Mononuclear cell (primary cell): ENCODE measurements around the gene FMN1. TPM values are rescaled to one million over a fixed set of nuclear protein-coding genes. Genes with fewer than 3 reads are reported as not detected.
"Not testable (repeated sequence)": the region's sequence is repeated elsewhere in the genome, so short reads cannot be mapped to it uniquely, and the experiment has no call there.

Source experiments
- H3K27me3 ChIP-seq: 2 replicates; pipeline ENCODE4 v1.6.0; 2011; ENCODE audit warnings: low read length, control low read depth; ENCODE audit not compliant: insufficient read depth
- H3K4me1 ChIP-seq: 2 replicates; pipeline ENCODE4 v1.5.1; 2011; ENCODE audit warnings: mild to moderate bottlenecking, low read length, control low read depth; ENCODE audit not compliant: insufficient read depth
- H3K4me3 ChIP-seq: 2 replicates; pipeline ENCODE4 v1.5.1; 2011; ENCODE audit warnings: mild to moderate bottlenecking, low read length, moderate library complexity
- H3K9me3 ChIP-seq: 2 replicates; pipeline ENCODE4 v1.5.1; 2011; ENCODE audit warnings: low read depth, mild to moderate bottlenecking, control low read depth, low read length
- total RNA-seq: library from RNA; depleted of rRNA; stranded (reverse); fragments of >200 nt; gene quantifications from one replicate; pipeline ENCODE4 v1.2.3, GENCODE V29; 2012

Gene FMN1
- total RNA-seq, 1 donor = 31.2 TPM

DNA sequence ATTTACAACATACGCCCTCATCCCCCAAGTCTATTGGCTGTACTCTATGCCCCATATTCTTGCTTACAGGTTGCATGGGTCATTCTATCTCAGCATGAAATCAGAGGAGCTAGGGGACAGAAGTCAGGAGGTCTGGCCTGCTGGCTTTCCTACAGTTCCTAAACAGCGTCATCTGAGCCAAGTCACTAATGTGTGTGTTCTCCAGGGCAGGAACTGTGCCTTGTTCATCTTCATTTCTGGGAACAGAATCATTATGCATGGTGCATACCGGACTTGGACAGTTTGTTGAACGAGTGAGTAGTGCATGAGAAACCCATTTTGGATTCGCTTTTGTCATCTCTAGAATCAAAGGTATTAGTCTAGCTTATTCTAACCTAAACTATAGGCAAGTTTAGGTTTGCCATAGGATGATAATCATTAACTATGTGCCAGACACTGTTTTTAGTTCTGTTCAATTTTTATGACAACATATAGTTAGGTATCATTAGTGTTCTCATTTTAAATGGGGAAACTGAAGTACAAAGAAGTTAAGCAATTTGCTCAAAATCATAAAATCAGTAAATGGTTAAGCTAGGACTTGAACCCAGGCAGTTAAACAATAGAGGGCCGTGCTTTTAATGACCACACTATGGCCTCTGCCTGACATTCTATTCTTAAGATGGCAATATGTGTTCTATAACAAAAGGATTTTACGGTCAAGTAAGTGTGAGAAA lies 105.2 kb downstream of the FMN1 start:
- Histone ChIP-seq H3K9me3 (no peaks in the 10 kb centered on the region), H3K27me3 (no peaks in the 10 kb centered on the region), H3K4me3 (no peak overlapping the region), H3K4me1 (peaks cover 27% of the 10 kb centered on the region)

DNA sequence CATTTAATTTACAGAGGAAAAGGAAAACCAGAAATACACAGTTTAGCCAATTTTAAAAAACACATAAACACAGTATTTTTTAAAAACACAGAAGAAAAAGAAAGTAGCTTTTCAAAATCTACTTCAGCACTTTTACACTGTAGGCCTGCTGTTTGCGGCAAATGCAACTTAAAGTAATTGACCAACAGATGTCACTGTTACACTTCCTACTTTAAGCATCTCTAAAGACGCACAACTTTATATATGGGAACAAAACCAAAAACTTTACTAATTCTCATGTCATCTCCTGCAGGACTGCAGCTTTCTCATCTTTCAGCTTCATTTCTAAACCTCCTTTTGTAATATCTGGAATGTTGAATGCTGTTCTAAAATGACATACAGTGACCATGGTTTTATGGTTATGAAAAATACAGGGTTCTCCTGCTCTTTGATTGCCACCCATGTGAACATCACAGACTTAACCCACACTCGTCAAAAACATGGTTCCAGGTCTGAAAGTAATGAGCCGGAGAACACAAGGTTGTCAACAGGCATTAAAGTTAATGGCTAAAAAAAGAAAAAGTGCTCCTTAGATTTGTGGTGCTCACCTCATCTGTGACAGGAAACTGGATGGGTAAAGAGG lies 107.9 kb downstream of the FMN1 start:
- peaks cover 21% of the 10 kb centered on the region for H3K4me1 ChIP-seq
- H3K4me3 ChIP-seq = no peak overlapping the region
- no peaks in the 10 kb centered on the region for H3K27me3 ChIP-seq
- no peaks in the 10 kb centered on the region for H3K9me3 ChIP-seq

GRCh38 chr15:33084661-33085060 lies 109.9 kb downstream of the FMN1 start:
- Histone ChIP-seq H3K9me3 (no peaks in the 10 kb centered on the region), H3K27me3 (no peaks in the 10 kb centered on the region), H3K4me3 (no peak overlapping the region), H3K4me1 (peaks cover 10% of the 10 kb centered on the region)

DNA sequence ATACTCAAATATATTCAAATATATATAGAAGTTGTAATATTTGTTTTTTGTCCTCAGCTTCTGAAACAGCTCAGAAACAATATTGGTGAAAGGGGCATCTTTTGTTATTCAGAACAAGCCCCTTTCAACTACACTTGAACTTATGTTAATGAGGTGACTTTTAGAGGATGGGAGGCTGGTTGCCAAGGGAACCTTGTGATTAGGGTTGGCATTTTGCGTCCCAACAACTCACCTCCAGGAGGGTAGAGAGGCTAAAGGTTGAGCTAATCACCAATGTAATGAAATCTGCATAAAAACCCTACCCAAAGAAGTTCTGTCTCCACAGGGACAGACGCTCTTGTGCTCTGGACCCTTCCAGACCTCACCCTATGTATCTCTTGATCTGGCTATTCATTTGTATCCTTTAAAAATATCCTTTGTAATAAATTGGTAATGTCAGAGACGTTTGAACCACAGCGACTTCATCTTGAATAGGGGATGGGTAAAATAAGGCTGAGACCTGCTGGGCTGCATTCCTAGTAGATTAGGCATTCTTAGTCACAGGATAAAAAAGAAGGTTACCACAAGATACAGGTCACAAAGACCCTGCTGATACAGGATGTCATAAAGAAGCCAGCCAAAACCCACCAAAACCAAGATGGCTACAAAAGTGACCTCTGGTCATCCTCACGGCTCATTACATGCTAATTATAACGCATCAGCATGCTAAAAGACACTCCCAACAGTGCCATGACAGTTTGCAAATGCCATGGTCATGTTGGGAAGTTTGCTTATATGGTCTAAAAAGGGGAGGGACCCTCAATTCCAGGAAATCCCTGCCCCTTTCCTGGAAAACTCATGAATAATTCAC lies 111.1 kb downstream of the FMN1 start:
- Histone ChIP-seq H3K4me1 (peaks cover 8% of the 10 kb centered on the region), H3K4me3 (no peak overlapping the region), H3K9me3 (no peaks in the 10 kb centered on the region), H3K27me3 (no peaks in the 10 kb centered on the region)

- H3K9me3 ChIP-seq = no peaks in the 10 kb centered on the region
- H3K4me3 ChIP-seq = no peak overlapping the region
- no peaks in the 10 kb centered on the region for H3K27me3 ChIP-seq
- H3K4me1 ChIP-seq = no peaks in the 10 kb centered on the region
Observed at GRCh38 chr15:33080006-33080405, 114.5 kb downstream of the FMN1 start.

DNA sequence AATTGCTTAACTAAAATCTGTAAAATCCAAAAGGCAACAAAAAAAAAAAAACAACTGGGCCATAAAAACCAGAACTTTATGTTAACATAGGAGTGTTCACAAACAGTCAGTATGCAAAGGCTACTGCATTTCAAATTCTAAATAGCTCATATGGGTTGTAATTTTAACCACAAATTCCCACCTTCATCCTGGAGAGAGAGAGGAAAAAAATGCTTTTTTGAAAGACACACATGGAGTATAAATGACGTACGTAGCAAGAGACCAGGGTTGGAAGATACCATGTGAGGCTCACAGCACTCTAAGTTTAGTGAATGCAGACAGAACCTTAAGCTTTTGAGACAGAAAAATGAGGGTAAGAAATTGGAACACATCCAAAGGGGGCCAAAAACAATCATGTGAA lies 115.9 kb downstream of the FMN1 start:
- no peaks in the 10 kb centered on the region for H3K9me3 ChIP-seq
- no peaks in the 10 kb centered on the region for H3K4me1 ChIP-seq
- H3K4me3 ChIP-seq = no peak overlapping the region

GRCh38 chr15:33076937-33077336 lies 117.6 kb downstream of the FMN1 start:
- H3K4me3 ChIP-seq = no peak overlapping the region
- no peaks in the 10 kb centered on the region for H3K27me3 ChIP-seq
- H3K9me3 ChIP-seq = no peaks in the 10 kb centered on the region
- no peaks in the 10 kb centered on the region for H3K4me1 ChIP-seq

More for the DNA sequence above, 115.9 kb downstream of the FMN1 start:
- H3K27me3 ChIP-seq = no peaks in the 10 kb centered on the region

GRCh38 chr15:33074942-33075341 lies 119.6 kb downstream of the FMN1 start:
- H3K9me3 ChIP-seq = no peaks in the 10 kb centered on the region
- no peaks in the 10 kb centered on the region for H3K4me1 ChIP-seq
- no peaks in the 10 kb centered on the region for H3K27me3 ChIP-seq
- no peak overlapping the region for H3K4me3 ChIP-seq

- Histone ChIP-seq H3K4me1 (peaks cover under 1% of the 10 kb centered on the region), H3K27me3 (no peaks in the 10 kb centered on the region), H3K9me3 (no peaks in the 10 kb centered on the region), H3K4me3 (no peak overlapping the region)
Observed at GRCh38 chr15:33074212-33074611, 120.3 kb downstream of the FMN1 start.

- no peaks in the 10 kb centered on the region for H3K9me3 ChIP-seq
- H3K27me3 ChIP-seq = no peaks in the 10 kb centered on the region
- no peak overlapping the region for H3K4me3 ChIP-seq
- H3K4me1 ChIP-seq = peaks cover 25% of the 10 kb centered on the region
Observed at GRCh38 chr15:33071451-33071850, 123.1 kb downstream of the FMN1 start.

- H3K9me3 ChIP-seq, H3K27me3 ChIP-seq, H3K4me3 ChIP-seq: not testable (repeated sequence)
- peaks cover 25% of the 10 kb centered on the region for H3K4me1 ChIP-seq
Observed at GRCh38 chr15:33069903-33070302, 124.6 kb downstream of the FMN1 start.

DNA sequence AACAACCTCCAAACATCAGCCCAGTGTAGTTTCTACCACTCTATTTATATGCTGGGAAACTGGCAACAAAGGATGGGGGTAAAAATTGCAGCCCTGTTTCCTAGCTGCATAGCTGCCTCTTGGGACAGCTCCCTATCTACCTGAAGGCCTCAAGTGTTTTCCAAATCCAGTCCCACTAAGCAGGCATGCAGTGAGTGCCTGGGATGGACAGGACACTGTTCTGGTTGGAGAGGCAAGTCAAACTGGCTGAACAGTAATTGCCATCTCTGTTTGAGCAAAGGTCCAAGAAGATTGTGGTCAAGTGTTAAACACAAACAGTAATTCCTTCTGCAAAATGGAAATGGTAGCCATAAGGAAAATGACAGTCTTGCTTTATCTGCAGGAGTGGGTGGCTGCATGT lies 125.4 kb downstream of the FMN1 start:
- no peaks in the 10 kb centered on the region for H3K9me3 ChIP-seq
- H3K4me1 ChIP-seq = peaks cover 25% of the 10 kb centered on the region
- no peak overlapping the region for H3K4me3 ChIP-seq
- H3K27me3 ChIP-seq = no peaks in the 10 kb centered on the region

DNA sequence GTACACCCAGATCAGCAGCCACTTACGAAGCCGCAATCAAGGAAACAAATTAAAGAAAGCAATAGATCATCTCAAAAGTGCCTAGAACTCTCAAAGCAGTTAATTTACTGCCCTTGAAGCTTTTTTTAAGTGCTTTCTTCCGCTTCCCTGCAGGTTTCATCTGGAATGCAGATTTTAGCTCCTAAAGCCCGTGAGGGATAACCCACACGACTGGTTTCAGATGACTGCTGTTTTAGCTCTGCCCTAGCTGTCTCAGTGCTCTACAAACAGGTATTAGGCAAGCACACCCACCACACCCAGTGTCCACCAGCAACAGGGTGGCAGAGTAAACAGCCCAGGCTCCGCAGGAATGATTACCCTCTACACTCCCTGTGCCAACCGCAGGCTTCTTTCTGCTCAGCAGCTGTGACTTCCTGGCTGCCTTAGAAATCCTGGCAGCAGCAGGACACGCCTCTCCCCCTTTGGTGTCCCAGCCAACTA lies 126.0 kb downstream of the FMN1 start:
- no peaks in the 10 kb centered on the region for H3K27me3 ChIP-seq

GRCh38 chr15:33068007-33068481 lies 126.5 kb downstream of the FMN1 start:
- peaks cover 25% of the 10 kb centered on the region for H3K4me1 ChIP-seq
- no peaks in the 10 kb centered on the region for H3K9me3 ChIP-seq
- H3K27me3 ChIP-seq = no peaks in the 10 kb centered on the region
- H3K4me3 ChIP-seq = peak overlapping the region; percentile 39

More for the DNA sequence above, 126.0 kb downstream of the FMN1 start:
- H3K9me3 ChIP-seq = no peaks in the 10 kb centered on the region
- H3K4me3 ChIP-seq = no peak overlapping the region
- peaks cover 25% of the 10 kb centered on the region for H3K4me1 ChIP-seq

DNA sequence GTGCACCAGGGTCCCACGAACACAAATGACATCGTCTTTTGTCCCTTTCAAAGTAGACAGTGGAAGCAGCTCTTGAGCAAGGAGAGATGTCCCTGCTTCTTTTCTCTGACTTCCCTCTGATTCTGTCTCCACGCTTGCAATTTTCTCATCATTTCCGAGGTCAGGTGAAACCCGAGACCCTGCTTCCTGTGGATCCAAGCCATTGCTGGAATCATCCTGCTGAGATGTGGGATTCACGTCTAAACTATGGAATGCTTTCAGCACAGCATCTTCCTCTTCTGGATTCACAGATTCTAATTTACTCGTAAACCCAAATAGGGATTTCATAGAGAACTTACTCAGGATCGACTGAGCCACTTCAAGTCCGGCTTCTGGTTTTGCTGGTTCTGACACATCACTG lies 127.1 kb downstream of the FMN1 start:
- H3K4me3 ChIP-seq = peak overlapping the region; percentile 39

More for the DNA sequence above, 127.1 kb downstream of the FMN1 start:
- Histone ChIP-seq H3K27me3 (no peaks in the 10 kb centered on the region), H3K4me1 (peaks cover 25% of the 10 kb centered on the region), H3K9me3 (no peaks in the 10 kb centered on the region)
